Lower leg skin (tissue), 3 donors: ENCODE data around the gene OCA2.

Source experiments
- POLR2A ChIP-seq, 2 donors: fragments of 450-650 bp; IDR thresholded peaks; one replicate each; pipeline ENCODE4 v1.6.1; 2016 to 2017; ENCODE audit warnings: antibody characterized with exemption in 2 of 2, mild to moderate bottlenecking in 1 of 2, moderate library complexity in 1 of 2
- TF ChIP-seq, protein P1 (sequence below), 3 donors: fragments of 450-650 bp; IDR thresholded peaks; one replicate each; pipeline ENCODE4 v1.5.1; 2016; ENCODE audit warnings: antibody characterized with exemption in 3 of 3, mild to moderate bottlenecking in 3 of 3, moderate library complexity in 2 of 3

DNA sequence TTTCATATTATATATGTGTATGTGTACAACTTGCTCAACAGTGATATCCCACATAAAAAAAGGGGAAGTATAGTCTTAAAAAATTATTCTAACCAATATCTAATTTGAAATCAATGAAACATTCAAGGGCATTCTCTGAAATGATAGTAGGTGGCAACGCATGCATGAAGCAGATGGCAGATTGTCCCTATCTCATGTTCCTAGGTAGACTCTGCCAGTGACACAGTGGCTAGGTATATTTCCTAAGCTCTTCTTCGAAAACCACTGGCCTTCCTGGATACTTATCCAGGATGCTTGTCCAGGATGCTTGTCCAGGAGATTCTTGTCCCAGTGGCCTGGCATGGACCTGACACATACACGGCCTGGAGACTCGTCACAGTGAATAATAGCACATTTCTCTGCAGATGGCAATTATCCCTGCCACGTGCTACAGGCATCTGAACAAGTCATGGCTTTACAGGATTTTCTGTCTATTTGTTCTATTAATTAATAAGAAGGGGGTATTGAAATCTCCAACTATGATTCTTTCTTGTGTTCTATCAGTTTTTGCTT lies 54.9 kb downstream of the OCA2 start:
- TF ChIP-seq, protein P1, sequence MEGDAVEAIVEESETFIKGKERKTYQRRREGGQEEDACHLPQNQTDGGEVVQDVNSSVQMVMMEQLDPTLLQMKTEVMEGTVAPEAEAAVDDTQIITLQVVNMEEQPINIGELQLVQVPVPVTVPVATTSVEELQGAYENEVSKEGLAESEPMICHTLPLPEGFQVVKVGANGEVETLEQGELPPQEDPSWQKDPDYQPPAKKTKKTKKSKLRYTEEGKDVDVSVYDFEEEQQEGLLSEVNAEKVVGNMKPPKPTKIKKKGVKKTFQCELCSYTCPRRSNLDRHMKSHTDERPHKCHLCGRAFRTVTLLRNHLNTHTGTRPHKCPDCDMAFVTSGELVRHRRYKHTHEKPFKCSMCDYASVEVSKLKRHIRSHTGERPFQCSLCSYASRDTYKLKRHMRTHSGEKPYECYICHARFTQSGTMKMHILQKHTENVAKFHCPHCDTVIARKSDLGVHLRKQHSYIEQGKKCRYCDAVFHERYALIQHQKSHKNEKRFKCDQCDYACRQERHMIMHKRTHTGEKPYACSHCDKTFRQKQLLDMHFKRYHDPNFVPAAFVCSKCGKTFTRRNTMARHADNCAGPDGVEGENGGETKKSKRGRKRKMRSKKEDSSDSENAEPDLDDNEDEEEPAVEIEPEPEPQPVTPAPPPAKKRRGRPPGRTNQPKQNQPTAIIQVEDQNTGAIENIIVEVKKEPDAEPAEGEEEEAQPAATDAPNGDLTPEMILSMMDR (IDR thresholded peaks at IDR 0.05), result no peak
- TF ChIP-seq POLR2A (IDR thresholded peaks at IDR 0.05), result no peak
